Esophagus squamous epithelium (tissue), 4 donors: Measurements from ENCODE around the gene TMEM184A.

Experiments
- CTCF ChIP-seq, 6 experiments: fragments of 450-650 bp in 4 of 6; fragments of 200-600 bp in 2 of 6; sonication (generic) in 2 of 6; IDR thresholded peaks; one replicate each; pipeline ENCODE4 v1.5.1; 2016 to 2019; ENCODE audit warnings: antibody characterized with exemption in 6 of 6, mild to moderate bottlenecking in 4 of 6, moderate library complexity in 4 of 6
- POLR2A ChIP-seq, 4 donors: fragments of 450-650 bp; IDR thresholded peaks; one replicate each; pipeline ENCODE4 v1.6.1; 2017; ENCODE audit warnings: antibody characterized with exemption in 4 of 4, mild to moderate bottlenecking in 4 of 4, moderate library complexity in 3 of 4

DNA sequence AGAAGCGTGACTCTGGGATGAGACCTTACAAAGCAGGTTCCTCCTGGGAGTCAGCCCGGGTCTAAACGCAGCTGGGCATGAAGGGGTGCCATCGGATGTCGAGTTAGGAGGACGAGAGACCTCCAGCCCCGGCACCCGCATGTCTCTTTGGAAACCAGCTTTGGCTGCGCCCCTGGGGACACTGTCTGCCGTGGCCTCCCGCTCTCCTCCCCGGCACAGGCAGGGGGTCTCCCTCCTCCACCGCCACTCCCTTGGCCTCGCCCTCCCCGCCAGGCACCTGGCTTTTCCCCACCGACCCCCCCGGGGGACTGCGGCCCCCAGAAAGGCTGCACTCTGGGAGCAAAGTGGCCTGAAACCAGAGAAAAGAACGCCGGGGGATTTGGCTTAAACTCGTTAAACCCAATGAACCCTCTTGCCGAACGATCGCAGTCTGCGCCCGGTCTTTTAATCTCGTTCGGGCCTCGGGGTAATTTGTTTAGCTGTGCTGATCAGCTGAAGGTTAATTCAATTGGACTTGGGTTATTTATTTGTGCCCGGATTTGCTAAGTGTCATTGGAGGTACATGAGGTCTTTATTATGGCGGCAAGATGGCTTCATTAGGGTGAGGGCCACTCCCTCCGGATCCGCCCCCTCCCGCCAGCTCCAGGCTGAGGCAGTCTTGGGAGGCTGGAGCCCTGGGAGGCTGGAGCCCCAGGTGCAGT is 30.3 kb upstream of the TMEM184A start:
- TF ChIP-seq CTCF (IDR thresholded peaks at IDR 0.05) (no peak), POLR2A (IDR thresholded peaks at IDR 0.05) (no peak)
